Transverse colon (tissue), 3 donors: ENCODE measurements around the gene PTPN1.

Source experiments
- CTCF ChIP-seq, 5 experiments: fragments of 200-600 bp in 3 of 5; fragments of 450-650 bp in 2 of 5; sonication (generic) in 3 of 5; IDR thresholded peaks; 1 replicate in 2 of 5; 2 replicates in 3 of 5; pipeline ENCODE4 v1.5.1; 2016 to 2017; ENCODE audit warnings: antibody characterized with exemption in 5 of 5, inconsistent platforms in 3 of 5, mild to moderate bottlenecking in 2 of 5, moderate library complexity in 1 of 5
- POLR2A ChIP-seq: fragments of 450-650 bp; IDR thresholded peaks from one replicate; pipeline ENCODE4 v1.6.1; 2016; ENCODE audit warnings: antibody characterized with exemption, mild to moderate bottlenecking, moderate library complexity

- TF ChIP-seq CTCF (IDR thresholded peaks at IDR 0.05) (no peak), POLR2A (no peak)
Measured at GRCh38 chr20:50481741-50482140, 28.4 kb upstream of the PTPN1 start.
